Prostate gland (tissue), 2 donors: ENCODE results near the gene ANAPC16. TPM values are rescaled to one million over a fixed set of nuclear protein-coding genes. Genes with fewer than 3 reads are reported as not detected.
A peak's percentile ranks its signal among the peaks of the same experiment; 100 is the strongest.

ENCODE experiments used
- DNase-seq: peaks from one replicate; pipeline ENCODE4 v3.0.0-alpha.2; 2019; ENCODE audit warnings: low spot score
- H3K27ac ChIP-seq, 2 donors: fragments of 200-600 bp; sonication (generic); 2 replicates each; pipeline ENCODE4 v1.5.1; 2017 to 2019
- H3K27me3 ChIP-seq: fragments of 200-600 bp; sonication (generic); replicated peaks from 2 replicates; pipeline ENCODE4 v1.5.1; 2019; ENCODE audit not compliant: insufficient read depth
- H3K36me3 ChIP-seq, 2 donors: fragments of 200-600 bp; sonication (generic); 1 replicate in 1 of 2; 2 replicates in 1 of 2; pipeline versions ENCODE4 v1.5.1 to v1.8.1; 2017 to 2019
- H3K4me1 ChIP-seq: fragments of 200-600 bp; sonication (generic); replicated peaks from 2 replicates; pipeline ENCODE4 v1.5.1; 2019
- H3K4me3 ChIP-seq, 2 donors: fragments of 200-600 bp; sonication (generic); 2 replicates each; pipeline ENCODE4 v1.5.1; 2017 to 2019
- H3K9me3 ChIP-seq: fragments of 200-600 bp; sonication (generic); 2 replicates; pipeline ENCODE4 v1.5.1; 2017
- CTCF ChIP-seq, 4 experiments: fragments of 200-600 bp in 2 of 4; fragments of 450-650 bp in 2 of 4; sonication (generic) in 2 of 4; IDR thresholded peaks; 1 replicate in 3 of 4; 2 replicates in 1 of 4; pipeline ENCODE4 v1.5.1; 2016 to 2019; ENCODE audit warnings: antibody characterized with exemption in 4 of 4, mild to moderate bottlenecking in 2 of 4, moderate library complexity in 2 of 4
- POLR2A ChIP-seq: fragments of 450-650 bp; IDR thresholded peaks from one replicate; pipeline ENCODE4 v1.6.1; 2016; ENCODE audit warnings: antibody characterized with exemption, mild to moderate bottlenecking
- POLR2AphosphoS5 ChIP-seq: sonication (generic); formaldehyde crosslinking; IDR thresholded peaks from one replicate; pipeline ENCODE4 v1.6.1; 2017; ENCODE audit warnings: antibody characterized with exemption
- WGBS: methylation state at CpG from one replicate; pipeline ENCODE4 v1.1.5; 2018; 5-methylcytosine and 5-hydroxymethylcytosine counted together
- intact Hi-C: fragments of 100-400 bp; cut with DNase I; formaldehyde crosslinking; loops from one replicate; pipeline ENCODE4 v1.14.2; 2022
- total RNA-seq, 2 donors: library from RNA; depleted of rRNA; stranded (reverse); fragments of >200 nt; gene quantifications; one replicate each; pipeline ENCODE4 v1.1.0, GENCODE V29; 2016

The ANAPC16 gene
- total RNA-seq, 2 donors from 2014 or later = 73.4 to 123 TPM

- no peak for DNase-seq
- Histone ChIP-seq H3K36me3 (no peaks in the 10 kb centered on the region), H3K4me3 (no peak overlapping the region), H3K9me3 (no peaks in the 10 kb centered on the region), H3K27me3 (no peaks in the 10 kb centered on the region), H3K27ac (peak overlapping the region; percentile 88 to 91), H3K4me1 (peaks cover 40% of the 10 kb centered on the region)
- 77% methylated on average over 3 of the region's 3 CpGs for WGBS
- no peak for TF ChIP-seq POLR2A
- no peak for TF ChIP-seq CTCF (IDR thresholded peaks at IDR 0.05)
- TF ChIP-seq POLR2AphosphoS5 = no peak
- intact Hi-C loops = no loop called here
Measured at GRCh38 chr10:72252972-72253371, 37.2 kb downstream of the ANAPC16 start.

- intact Hi-C loops = no loop called here
- DNase-seq = no peak
- Histone ChIP-seq H3K27ac (peak overlapping the region; percentile 88 to 91), H3K4me1 (peaks cover 35% of the 10 kb centered on the region), H3K36me3 (no peaks in the 10 kb centered on the region), H3K9me3 (no peaks in the 10 kb centered on the region), H3K27me3 (no peaks in the 10 kb centered on the region), H3K4me3 (no peak overlapping the region)
- 83% methylated on average over 7 of the region's 7 CpGs for WGBS
- TF ChIP-seq POLR2AphosphoS5 = no peak
- TF ChIP-seq POLR2A = no peak
- TF ChIP-seq CTCF (IDR thresholded peaks at IDR 0.05) = no peak
Measured at GRCh38 chr10:72253578-72253977, 37.8 kb downstream of the ANAPC16 start.

GRCh38 chr10:72254813-72255568 lies 39.2 kb downstream of the ANAPC16 start:
- intact Hi-C loops = loop anchor here (2.0 to 5.0 kb wide), 2 partner anchors 18 to 38 kb away; partner anchors contain the start of genes ANAPC16, ASCC1 and DDIT4
- no peaks in the 10 kb centered on the region for H3K27me3 ChIP-seq
- 9% methylated on average over 15 of the region's 15 CpGs for WGBS
- DNase-seq = peak; percentile 94
- no peaks in the 10 kb centered on the region for H3K36me3 ChIP-seq
- peaks cover 32% of the 10 kb centered on the region for H3K4me1 ChIP-seq
- no peaks in the 10 kb centered on the region for H3K9me3 ChIP-seq
- H3K27ac ChIP-seq = peak overlapping the region; percentile 88 to 91
- TF ChIP-seq POLR2A (peak; percentile 55), POLR2AphosphoS5 (peak; percentile 99), CTCF (IDR thresholded peaks at IDR 0.05) (peak in 1 of 4 experiments; percentile 11)
- no peak overlapping the region for H3K4me3 ChIP-seq

GRCh38 chr10:72255977-72256729 lies 40.3 kb downstream of the ANAPC16 start:
- Histone ChIP-seq H3K9me3 (no peaks in the 10 kb centered on the region), H3K4me3 (no peak overlapping the region), H3K4me1 (peaks cover 42% of the 10 kb centered on the region), H3K27me3 (no peaks in the 10 kb centered on the region), H3K36me3 (no peaks in the 10 kb centered on the region), H3K27ac (peak overlapping the region; percentile 88 to 91)
- intact Hi-C loops = loop anchor here (2.0 to 5.0 kb wide), 2 partner anchors 17 to 39 kb away; partner anchors contain the start of genes ANAPC16, ASCC1 and DDIT4
- 83% methylated on average over 6 of the region's 6 CpGs for WGBS
- no peak for DNase-seq
- TF ChIP-seq POLR2A = no peak
- no peak for TF ChIP-seq CTCF (IDR thresholded peaks at IDR 0.05)
- TF ChIP-seq POLR2AphosphoS5 = peak; percentile 47
